Measurements from ENCODE around the gene MEF2A.

The MEF2A gene

DNA sequence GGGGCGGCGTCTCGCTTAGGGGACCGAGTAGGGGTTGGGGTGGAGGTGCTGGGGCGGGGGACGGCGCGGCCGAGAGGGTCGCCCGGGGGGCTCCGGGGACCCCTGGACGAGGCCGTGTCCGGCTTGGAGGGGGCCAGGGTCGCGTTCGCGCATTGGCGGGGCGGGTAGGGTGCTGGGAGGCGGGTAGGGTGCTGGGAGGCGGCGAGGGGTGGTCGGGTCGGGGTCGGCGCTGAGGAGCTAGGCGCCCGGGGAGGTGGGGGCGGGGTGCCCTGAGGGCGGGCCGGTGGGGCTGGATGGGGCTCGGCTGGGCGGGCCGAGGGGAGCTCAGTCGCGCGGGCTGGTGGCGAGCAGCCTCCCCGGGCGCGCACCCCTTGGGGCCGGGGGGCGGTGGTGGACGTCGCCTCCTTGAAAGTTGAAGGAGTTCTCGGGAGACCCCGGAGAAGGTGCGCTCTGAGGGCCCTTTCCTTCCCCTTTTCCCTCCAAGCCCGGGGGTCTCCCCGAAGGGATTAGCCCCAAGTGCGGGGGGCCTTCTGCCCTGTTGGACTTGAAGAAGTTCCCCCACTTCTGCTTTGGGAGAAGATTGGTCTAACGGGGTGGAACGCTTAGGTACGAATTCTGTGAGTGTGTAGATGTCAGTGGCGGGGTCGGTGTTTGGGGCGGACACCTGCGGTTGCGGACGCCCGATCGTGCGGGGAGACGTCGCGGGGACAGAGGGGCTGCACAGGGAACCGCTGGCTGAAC is 543 bp downstream of the MEF2A start:
- Histone ChIP-seq H3K9ac (peak overlapping the region; percentile 68), H3K4me1 (peaks cover 7% of the 10 kb centered on the region), H3K9me3 (ENCODE audit: control insufficient read depth, low read length) (no peaks in the 10 kb centered on the region), H3K36me3 (ENCODE audit: control insufficient read depth, insufficient read depth, low read length) (no peaks in the 10 kb centered on the region), H3K27ac (peak overlapping the region; percentile 99), H3K79me2 (peaks cover 2% of the 10 kb centered on the region), H3K27me3 (ENCODE audit: control insufficient read depth, insufficient read depth, low read length) (no peaks in the 10 kb centered on the region), H3K4me2 (ENCODE audit: low read length) (peak overlapping the region; percentile 92), H2AFZ (peak overlapping the region; percentile 90), H3K4me3 (ENCODE audit: low read depth, low read length) (peak overlapping the region; percentile 94)
- TF ChIP-seq, protein P1, sequence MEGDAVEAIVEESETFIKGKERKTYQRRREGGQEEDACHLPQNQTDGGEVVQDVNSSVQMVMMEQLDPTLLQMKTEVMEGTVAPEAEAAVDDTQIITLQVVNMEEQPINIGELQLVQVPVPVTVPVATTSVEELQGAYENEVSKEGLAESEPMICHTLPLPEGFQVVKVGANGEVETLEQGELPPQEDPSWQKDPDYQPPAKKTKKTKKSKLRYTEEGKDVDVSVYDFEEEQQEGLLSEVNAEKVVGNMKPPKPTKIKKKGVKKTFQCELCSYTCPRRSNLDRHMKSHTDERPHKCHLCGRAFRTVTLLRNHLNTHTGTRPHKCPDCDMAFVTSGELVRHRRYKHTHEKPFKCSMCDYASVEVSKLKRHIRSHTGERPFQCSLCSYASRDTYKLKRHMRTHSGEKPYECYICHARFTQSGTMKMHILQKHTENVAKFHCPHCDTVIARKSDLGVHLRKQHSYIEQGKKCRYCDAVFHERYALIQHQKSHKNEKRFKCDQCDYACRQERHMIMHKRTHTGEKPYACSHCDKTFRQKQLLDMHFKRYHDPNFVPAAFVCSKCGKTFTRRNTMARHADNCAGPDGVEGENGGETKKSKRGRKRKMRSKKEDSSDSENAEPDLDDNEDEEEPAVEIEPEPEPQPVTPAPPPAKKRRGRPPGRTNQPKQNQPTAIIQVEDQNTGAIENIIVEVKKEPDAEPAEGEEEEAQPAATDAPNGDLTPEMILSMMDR (IDR thresholded peaks at IDR 0.05): no peak

DNA sequence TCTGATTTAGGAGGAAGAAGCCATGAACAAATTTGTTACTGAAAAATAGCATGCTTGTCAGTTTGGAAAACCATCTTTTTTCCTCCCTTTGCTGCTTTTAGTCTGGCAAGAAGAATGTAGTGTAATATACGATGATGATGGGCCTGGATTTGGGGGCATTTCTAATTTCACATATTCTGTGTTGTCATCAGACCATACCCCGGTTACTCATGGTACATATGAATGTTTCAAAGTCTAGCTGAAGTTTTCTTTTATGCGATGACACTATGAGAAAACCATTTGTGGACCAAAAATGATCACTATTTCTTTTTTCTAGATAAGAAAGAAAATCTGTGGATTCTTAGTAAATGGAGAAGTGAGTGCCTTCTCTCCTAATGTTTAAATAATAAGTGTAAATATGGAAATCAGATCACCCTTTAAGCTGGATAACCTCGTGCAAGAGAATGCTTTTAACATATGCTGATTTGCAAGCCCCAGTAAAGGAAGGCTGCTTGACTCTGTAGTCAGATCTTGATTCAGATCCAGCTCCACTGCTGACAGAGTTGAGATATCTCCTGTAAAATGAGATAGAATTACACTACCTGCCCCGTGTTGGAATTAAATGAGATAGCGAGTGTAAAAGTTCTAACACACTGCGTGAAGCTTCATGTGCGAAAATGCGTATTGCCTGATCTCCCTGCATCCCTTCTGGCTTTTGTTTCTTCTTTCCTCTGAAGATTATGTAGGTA is 3.0 kb downstream of the MEF2A start:
- H3K9ac ChIP-seq: no peak overlapping the region

DNA sequence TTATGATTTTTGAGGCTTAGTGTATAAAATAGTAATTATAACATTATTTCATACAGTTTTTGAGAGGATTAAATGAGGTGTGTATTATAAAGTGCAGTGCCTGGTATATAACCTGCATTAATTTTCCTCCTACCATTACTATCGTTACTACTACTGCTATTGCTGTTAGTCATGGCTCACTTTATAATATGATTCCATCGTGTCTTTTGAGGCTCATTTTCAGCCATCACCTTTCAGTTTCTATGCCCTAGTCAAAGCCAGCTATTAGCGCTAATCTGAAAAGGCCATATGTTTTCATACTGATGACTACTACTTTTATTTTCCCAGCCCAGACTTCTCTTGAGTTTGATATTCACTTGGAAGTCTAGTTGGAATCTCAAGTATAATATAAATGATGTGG is 5.5 kb downstream of the MEF2A start:
- no peak overlapping the region for H3K27ac ChIP-seq

More for the DNA sequence above, 3.0 kb downstream of the MEF2A start:
- Histone ChIP-seq H2AFZ (no peak overlapping the region), H3K4me1 (peaks cover 7% of the 10 kb centered on the region), H3K27me3 (ENCODE audit: control insufficient read depth, insufficient read depth, low read length) (no peaks in the 10 kb centered on the region), H3K9me3 (ENCODE audit: control insufficient read depth, low read length) (no peaks in the 10 kb centered on the region), H3K79me2 (peaks cover 2% of the 10 kb centered on the region), H3K4me2 (ENCODE audit: low read length) (peak overlapping the region; percentile 15), H3K36me3 (ENCODE audit: control insufficient read depth, insufficient read depth, low read length) (no peaks in the 10 kb centered on the region), H3K4me3 (ENCODE audit: low read depth, low read length) (no peak overlapping the region), H3K27ac (no peak overlapping the region)
- TF ChIP-seq, protein P1 (IDR thresholded peaks at IDR 0.05): no peak

DNA sequence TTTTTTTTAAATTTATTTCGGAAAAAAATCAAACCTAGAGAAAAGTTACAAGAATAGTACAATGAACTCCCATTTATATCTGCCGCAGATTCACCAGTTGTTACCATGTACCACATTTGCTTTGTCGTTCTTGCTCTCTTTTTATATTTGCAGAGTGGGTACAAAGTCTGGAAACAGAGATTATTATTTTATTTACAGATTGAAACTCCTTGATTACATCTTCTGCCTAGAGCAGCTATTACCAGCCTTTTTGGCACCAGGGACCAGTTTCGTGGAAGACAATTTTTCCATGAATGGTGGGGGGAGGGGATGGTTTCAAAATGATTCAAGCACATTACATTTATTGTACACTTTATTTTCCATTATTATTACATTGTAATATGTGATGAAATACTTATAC is 8.3 kb downstream of the MEF2A start:
- Histone ChIP-seq H3K27ac (no peak overlapping the region), H3K4me2 (ENCODE audit: low read length) (no peak overlapping the region), H2AFZ (no peak overlapping the region), H3K4me3 (ENCODE audit: low read depth, low read length) (no peak overlapping the region), H3K36me3 (ENCODE audit: control insufficient read depth, insufficient read depth, low read length) (no peaks in the 10 kb centered on the region), H3K9ac (no peak overlapping the region), H3K4me1 (no peaks in the 10 kb centered on the region), H3K79me2 (peaks cover 9% of the 10 kb centered on the region), H3K9me3 (ENCODE audit: control insufficient read depth, low read length) (no peaks in the 10 kb centered on the region), H3K27me3 (ENCODE audit: control insufficient read depth, insufficient read depth, low read length) (no peaks in the 10 kb centered on the region)
- TF ChIP-seq, protein P1 (IDR thresholded peaks at IDR 0.05): no peak

More for the DNA sequence above, 5.5 kb downstream of the MEF2A start:
- Histone ChIP-seq H3K79me2 (peaks cover 7% of the 10 kb centered on the region), H3K4me2 (ENCODE audit: low read length) (no peak overlapping the region), H3K36me3 (ENCODE audit: control insufficient read depth, insufficient read depth, low read length) (no peaks in the 10 kb centered on the region), H3K4me1 (no peaks in the 10 kb centered on the region), H3K27me3 (ENCODE audit: control insufficient read depth, insufficient read depth, low read length) (no peaks in the 10 kb centered on the region), H2AFZ (no peak overlapping the region), H3K9ac (no peak overlapping the region), H3K4me3 (ENCODE audit: low read depth, low read length) (no peak overlapping the region), H3K9me3 (ENCODE audit: control insufficient read depth, low read length) (no peaks in the 10 kb centered on the region)
- TF ChIP-seq, protein P1 (IDR thresholded peaks at IDR 0.05): no peak

Data from parathyroid adenoma (tissue), 2 donors.